HepG2 (cell line): ENCODE results near the gene TMED5. TPM values are rescaled to one million over a fixed set of nuclear protein-coding genes. Genes with fewer than 3 reads are reported as not detected.

Source experiments
- ATAC-seq: fragments of 200-7000 bp; cut with Tn5 transposase; 3 replicates; pipeline ENCODE4 v1.9.1; 2020; ENCODE audit warnings: mild to moderate bottlenecking, moderate library complexity
- BruUV-seq: library from RNA; stranded (reverse); fragments of 400-500 nt; replicated peaks from 2 replicates; lab custom pipeline; 2021; lab: Mats Ljungman, UMichigan
- CTCF ChIA-PET: fragments of 300-600 bp; formaldehyde crosslinking; extraction: SDS; loops from one replicate; lab custom pipeline; 2021; ENCODE audit warnings: low total read pairs, inconsistent platforms, low intra/inter-chr PET ratio; lab: Yijun Ruan, JAX
- POLR2A ChIA-PET: fragments of 350-600 bp; sonication (Branson Sonifier 250); formaldehyde crosslinking; loops from one replicate; lab custom pipeline; 2020; ENCODE audit warnings: antibody characterized with exemption, inconsistent platforms; lab: Yijun Ruan, JAX
- DNase-seq: peaks from one replicate; pipeline ENCODE4 v3.0.0-alpha.2; 2015; ENCODE audit warnings: low spot score
- FAIRE-seq: peaks from 3 replicates; lab custom pipeline; 2011; peaks lifted over from hg19 to GRCh38; lab: Jason Lieb, UNC
- H2AFZ ChIP-seq: one replicate; pipeline ENCODE4 v1.6.1; 2011; ENCODE audit warnings: low read length, inconsistent platforms
- H3K27ac ChIP-seq: fragments of 300-600 bp; 3 replicates; pipeline ENCODE4 v1.8.0; 2011; ENCODE audit warnings: mixed run types, mild to moderate bottlenecking, mixed read lengths, low read length, inconsistent platforms; ENCODE audit not compliant: insufficient read depth; ENCODE audit errors: extremely low read length
- H3K27me3 ChIP-seq, 2 experiments: fragments of 200-600 bp in 1 of 2; 2 replicates in 1 of 2; 3 replicates in 1 of 2; pipeline versions ENCODE4 v1.6.0 to v1.8.0; 2011; ENCODE audit warnings: low read length in 2 of 2, mild to moderate bottlenecking in 2 of 2, moderate library complexity in 2 of 2, inconsistent platforms in 1 of 2; ENCODE audit not compliant: insufficient read depth in 2 of 2, control insufficient read depth in 1 of 2
- H3K36me3 ChIP-seq, 2 experiments: fragments of 200-600 bp in 1 of 2; replicated peaks in 1 of 2; 2 replicates in 1 of 2; 3 replicates in 1 of 2; pipeline versions ENCODE4 v1.5.1 to v1.8.0; 2011; ENCODE audit warnings: low read length in 2 of 2, inconsistent platforms in 1 of 2; ENCODE audit not compliant: insufficient read depth in 2 of 2, control insufficient read depth in 1 of 2
- H3K4me1 ChIP-seq: 2 replicates; pipeline ENCODE4 v1.5.1; 2012; ENCODE audit warnings: low read length, inconsistent platforms; ENCODE audit not compliant: insufficient read depth
- H3K4me2 ChIP-seq: 2 replicates; pipeline ENCODE4 v1.6.0; 2011; ENCODE audit warnings: low read depth, low read length, inconsistent platforms
- H3K4me3 ChIP-seq, 3 experiments: fragments of 200-600 bp in 1 of 3; sonication (generic), shearing (Covaris generic) in 1 of 3; replicated peaks in 1 of 3; 2 replicates each; pipeline ENCODE4 v1.5.1; 2011 to 2016; ENCODE audit warnings: low read length in 3 of 3, inconsistent platforms in 2 of 3, low read depth in 2 of 3, mild to moderate bottlenecking in 2 of 3, control low read depth in 1 of 3, mixed read lengths in 1 of 3; ENCODE audit not compliant: insufficient read depth in 1 of 3
- H3K79me2 ChIP-seq: one replicate; pipeline ENCODE4 v1.6.1; 2011; ENCODE audit warnings: low read length, inconsistent platforms; ENCODE audit not compliant: insufficient read depth
- H3K9ac ChIP-seq: 2 replicates; pipeline ENCODE4 v1.6.0; 2011; ENCODE audit warnings: mild to moderate bottlenecking, low read depth, low read length, inconsistent platforms; ENCODE audit not compliant: insufficient read depth
- H3K9me3 ChIP-seq: 2 replicates; pipeline ENCODE4 v1.5.1; 2012; ENCODE audit warnings: mild to moderate bottlenecking, low read length
- H4K20me1 ChIP-seq: 2 replicates; pipeline ENCODE4 v1.6.0; 2011; ENCODE audit warnings: inconsistent platforms, mild to moderate bottlenecking, low read length, moderate library complexity; ENCODE audit not compliant: insufficient read depth
- CAMTA2 ChIP-seq: sonication (generic); formaldehyde crosslinking; IDR thresholded peaks from 2 replicates; pipeline ENCODE4 v1.4.0; 2020; ENCODE audit warnings: mild to moderate bottlenecking, missing genetic modification reagents, borderline replicate concordance
- CHD2 ChIP-seq: IDR thresholded peaks from 2 replicates; pipeline ENCODE4 v1.6.1; 2011; ENCODE audit warnings: low read depth, low read length, improper control_type of control experiment
- NCOA5 ChIP-seq: sonication (generic); formaldehyde crosslinking; IDR thresholded peaks from 2 replicates; pipeline ENCODE4 v1.4.0; 2020; ENCODE audit warnings: missing genetic modification reagents
- RCOR2 ChIP-seq: IDR thresholded peaks from 2 replicates; pipeline ENCODE4 v1.6.1; 2016; ENCODE audit warnings: missing biosample characterization, missing genetic modification reagents
- ZNF546 ChIP-seq: sonication (generic); formaldehyde crosslinking; conservative IDR thresholded peaks from 2 replicates; pipeline ENCODE4 v1.8.1; 2023; ENCODE audit warnings: mild to moderate bottlenecking, missing genetic modification reagents
- ZNF644 ChIP-seq: IDR thresholded peaks from 2 replicates; pipeline ENCODE4 v1.6.1; 2016; ENCODE audit warnings: low read depth
- ZNF660 ChIP-seq: sonication (generic); formaldehyde crosslinking; IDR thresholded peaks from 2 replicates; pipeline ENCODE4 v1.5.1; 2020; ENCODE audit warnings: mild to moderate bottlenecking, low read depth, missing genetic modification reagents, borderline replicate concordance
- WGBS: methylation state at CpG from one replicate; pipeline ENCODE4 v1.1.6; 2017; ENCODE audit warnings: low lambda C conversion rate; 5-methylcytosine and 5-hydroxymethylcytosine counted together
- in situ Hi-C: cut with HindIII; loops from 2 replicates; pipeline ENCODE4 v1.10.0; 2017; ENCODE audit warnings: low pct_unique_long_range_greater_than_20kb; ENCODE audit not compliant: extremely low pct_ligation_motif_present
- intact Hi-C: fragments of 100-400 bp; cut with micrococcal nuclease; formaldehyde crosslinking; loops from one replicate; pipeline ENCODE4 v1.10.0; 2022; ENCODE audit not compliant: unreplicated experiment
- polyA plus RNA-seq, 8 experiments: library from polyadenylated mRNA; depleted of rRNA in 3 of 8; stranded (reverse) in 7 of 8; unstranded in 1 of 8; fragments of >200 nt; fragmentation: Illumina TruSeq in 4 of 8; extraction: Trizol in 4 of 8; gene quantifications; 2 replicates each; pipeline versions ENCODE4 v1.2.1 to v1.2.3, GENCODE V29; 2011 to 2016; ENCODE audit warnings: low read depth in 4 of 8, missing spikeins in 1 of 8, mixed read lengths in 1 of 8; ENCODE audit not compliant: insufficient read depth in 1 of 8
- total RNA-seq, 5 experiments: library from RNA; depleted of rRNA; stranded (reverse); fragments of >200 nt; fragmentation: Illumina TruSeq; extraction: Trizol; gene quantifications; 2 replicates each; pipeline ENCODE4 v1.2.3, GENCODE V29; 2016; ENCODE audit warnings: low read depth in 1 of 5
- TF ChIP-seq, protein P1 (sequence below): sonication (generic); formaldehyde crosslinking; IDR thresholded peaks from 2 replicates; pipeline ENCODE4 v1.5.0; 2020; ENCODE audit warnings: missing genetic modification reagents
- TF ChIP-seq, protein P2 (sequence below): sonication (generic); formaldehyde crosslinking; IDR thresholded peaks from 2 replicates; pipeline ENCODE4 v1.4.0; 2020; ENCODE audit warnings: missing genetic modification reagents
- TF ChIP-seq, protein P3 (sequence below): sonication (generic); formaldehyde crosslinking; IDR thresholded peaks from one replicate; pipeline ENCODE4 v1.5.1; 2020; ENCODE audit warnings: mild to moderate bottlenecking, missing genetic modification reagents; ENCODE audit errors: not compliant biosample characterization
- TF ChIP-seq, protein P4 (sequence below): sonication (generic); formaldehyde crosslinking; IDR thresholded peaks from 2 replicates; pipeline ENCODE4 v1.4.0; 2020; ENCODE audit warnings: missing genetic modification reagents

The TMED5 gene
- total and polyA plus RNA-seq, 2 of the 13 experiments (the other 11 are each of a cell fraction or from before 2014, with no cell fraction given): 58.1 to 99.0 TPM

DNA sequence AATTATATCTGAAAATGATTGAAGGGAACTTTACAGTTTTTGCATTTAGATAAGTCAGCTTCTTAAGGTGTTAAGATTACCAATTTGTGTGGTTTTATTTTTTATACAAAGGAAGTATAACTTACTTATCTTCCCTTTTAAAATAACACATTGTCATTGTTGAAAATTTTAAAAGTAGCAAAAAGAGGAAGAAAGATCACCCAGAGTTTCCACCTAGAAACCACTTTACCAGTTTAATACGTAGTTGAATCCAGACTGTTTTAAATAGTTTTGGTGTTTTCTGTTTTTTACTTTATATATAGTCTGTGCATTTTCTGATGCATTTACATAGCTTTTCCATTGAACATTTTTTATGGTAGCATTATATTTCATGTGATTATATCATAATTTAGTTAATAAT lies 6.5 kb upstream of the TMED5 start:
- Histone ChIP-seq H3K4me1 (peaks cover 26% of the 10 kb centered on the region), H3K79me2 (peaks cover 17% of the 10 kb centered on the region), H3K27me3 (no peaks in the 10 kb centered on the region), H2AFZ (no peak overlapping the region), H4K20me1 (no peaks in the 10 kb centered on the region), H3K27ac (no peak overlapping the region), H3K9me3 (no peaks in the 10 kb centered on the region), H3K4me2 (no peak overlapping the region), H3K4me3 (no peak overlapping the region), H3K36me3 (no peaks in the 10 kb centered on the region; a peak in 2 of 5 replicates), H3K9ac (no peak overlapping the region)
- CTCF ChIA-PET: no interaction called here
- intact Hi-C loops (no loop called here), in situ Hi-C loops (no loop called here)
- POLR2A ChIA-PET: no interaction called here
- DNase-seq: no peak
- ATAC-seq: no peak
- 98% methylated on average over 1 of the region's 1 CpG for WGBS
- BruUV-seq: no TSS peak
- FAIRE-seq: no peak
- TF ChIP-seq ZNF660 (CRISPR knock-in tag): no peak
- no peak for TF ChIP-seq NCOA5 (CRISPR knock-in tag)
- TF ChIP-seq, protein P1, sequence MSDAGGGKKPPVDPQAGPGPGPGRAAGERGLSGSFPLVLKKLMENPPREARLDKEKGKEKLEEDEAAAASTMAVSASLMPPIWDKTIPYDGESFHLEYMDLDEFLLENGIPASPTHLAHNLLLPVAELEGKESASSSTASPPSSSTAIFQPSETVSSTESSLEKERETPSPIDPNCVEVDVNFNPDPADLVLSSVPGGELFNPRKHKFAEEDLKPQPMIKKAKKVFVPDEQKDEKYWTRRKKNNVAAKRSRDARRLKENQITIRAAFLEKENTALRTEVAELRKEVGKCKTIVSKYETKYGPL (CRISPR knock-in tag): no peak
- TF ChIP-seq ZNF546: no peak
- TF ChIP-seq RCOR2 (CRISPR knock-in tag): no peak
- TF ChIP-seq, protein P2, sequence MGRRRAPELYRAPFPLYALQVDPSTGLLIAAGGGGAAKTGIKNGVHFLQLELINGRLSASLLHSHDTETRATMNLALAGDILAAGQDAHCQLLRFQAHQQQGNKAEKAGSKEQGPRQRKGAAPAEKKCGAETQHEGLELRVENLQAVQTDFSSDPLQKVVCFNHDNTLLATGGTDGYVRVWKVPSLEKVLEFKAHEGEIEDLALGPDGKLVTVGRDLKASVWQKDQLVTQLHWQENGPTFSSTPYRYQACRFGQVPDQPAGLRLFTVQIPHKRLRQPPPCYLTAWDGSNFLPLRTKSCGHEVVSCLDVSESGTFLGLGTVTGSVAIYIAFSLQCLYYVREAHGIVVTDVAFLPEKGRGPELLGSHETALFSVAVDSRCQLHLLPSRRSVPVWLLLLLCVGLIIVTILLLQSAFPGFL: no peak
- no peak for TF ChIP-seq CHD2
- TF ChIP-seq CAMTA2 (CRISPR knock-in tag): no peak
- TF ChIP-seq, protein P3, sequence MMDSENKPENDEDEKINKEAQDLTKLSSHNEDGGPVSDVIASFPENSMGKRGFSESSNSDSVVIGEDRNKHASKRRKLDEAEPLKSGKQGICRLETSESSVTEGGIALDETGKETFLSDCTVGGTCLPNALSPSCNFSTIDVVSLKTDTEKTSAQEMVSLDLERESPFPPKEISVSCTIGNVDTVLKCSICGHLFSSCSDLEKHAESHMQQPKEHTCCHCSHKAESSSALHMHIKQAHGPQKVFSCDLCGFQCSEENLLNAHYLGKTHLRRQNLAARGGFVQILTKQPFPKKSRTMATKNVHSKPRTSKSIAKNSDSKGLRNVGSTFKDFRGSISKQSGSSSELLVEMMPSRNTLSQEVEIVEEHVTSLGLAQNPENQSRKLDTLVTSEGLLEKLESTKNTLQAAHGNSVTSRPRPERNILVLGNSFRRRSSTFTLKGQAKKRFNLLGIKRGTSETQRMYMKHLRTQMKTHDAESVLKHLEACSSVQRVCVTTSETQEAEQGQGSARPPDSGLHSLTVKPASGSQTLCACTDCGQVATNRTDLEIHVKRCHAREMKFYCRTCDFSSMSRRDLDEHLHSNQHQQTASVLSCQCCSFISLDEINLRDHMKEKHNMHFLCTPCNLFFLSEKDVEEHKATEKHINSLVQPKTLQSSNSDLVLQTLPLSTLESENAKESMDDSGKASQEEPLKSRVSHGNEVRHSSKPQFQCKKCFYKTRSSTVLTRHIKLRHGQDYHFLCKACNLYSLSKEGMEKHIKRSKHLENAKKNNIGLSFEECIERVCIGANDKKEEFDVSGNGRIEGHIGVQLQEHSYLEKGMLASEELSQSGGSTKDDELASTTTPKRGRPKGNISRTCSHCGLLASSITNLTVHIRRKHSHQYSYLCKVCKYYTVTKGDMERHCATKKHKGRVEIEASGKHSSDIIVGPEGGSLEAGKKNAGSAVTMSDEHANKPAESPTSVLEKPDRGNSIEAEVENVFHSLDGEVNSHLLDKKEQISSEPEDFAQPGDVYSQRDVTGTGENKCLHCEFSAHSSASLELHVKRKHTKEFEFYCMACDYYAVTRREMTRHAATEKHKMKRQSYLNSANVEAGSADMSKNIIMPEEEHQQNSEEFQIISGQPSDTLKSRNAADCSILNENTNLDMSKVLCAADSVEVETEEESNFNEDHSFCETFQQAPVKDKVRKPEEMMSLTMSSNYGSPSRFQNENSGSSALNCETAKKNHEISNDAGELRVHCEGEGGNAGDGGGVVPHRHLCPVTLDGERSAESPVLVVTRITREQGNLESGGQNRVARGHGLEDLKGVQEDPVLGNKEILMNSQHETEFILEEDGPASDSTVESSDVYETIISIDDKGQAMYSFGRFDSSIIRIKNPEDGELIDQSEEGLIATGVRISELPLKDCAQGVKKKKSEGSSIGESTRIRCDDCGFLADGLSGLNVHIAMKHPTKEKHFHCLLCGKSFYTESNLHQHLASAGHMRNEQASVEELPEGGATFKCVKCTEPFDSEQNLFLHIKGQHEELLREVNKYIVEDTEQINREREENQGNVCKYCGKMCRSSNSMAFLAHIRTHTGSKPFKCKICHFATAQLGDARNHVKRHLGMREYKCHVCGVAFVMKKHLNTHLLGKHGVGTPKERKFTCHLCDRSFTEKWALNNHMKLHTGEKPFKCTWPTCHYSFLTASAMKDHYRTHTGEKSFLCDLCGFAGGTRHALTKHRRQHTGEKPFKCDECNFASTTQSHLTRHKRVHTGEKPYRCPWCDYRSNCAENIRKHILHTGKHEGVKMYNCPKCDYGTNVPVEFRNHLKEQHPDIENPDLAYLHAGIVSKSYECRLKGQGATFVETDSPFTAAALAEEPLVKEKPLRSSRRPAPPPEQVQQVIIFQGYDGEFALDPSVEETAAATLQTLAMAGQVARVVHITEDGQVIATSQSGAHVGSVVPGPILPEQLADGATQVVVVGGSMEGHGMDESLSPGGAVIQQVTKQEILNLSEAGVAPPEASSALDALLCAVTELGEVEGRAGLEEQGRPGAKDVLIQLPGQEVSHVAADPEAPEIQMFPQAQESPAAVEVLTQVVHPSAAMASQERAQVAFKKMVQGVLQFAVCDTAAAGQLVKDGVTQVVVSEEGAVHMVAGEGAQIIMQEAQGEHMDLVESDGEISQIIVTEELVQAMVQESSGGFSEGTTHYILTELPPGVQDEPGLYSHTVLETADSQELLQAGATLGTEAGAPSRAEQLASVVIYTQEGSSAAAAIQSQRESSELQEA: no peak
- TF ChIP-seq, protein P4, sequence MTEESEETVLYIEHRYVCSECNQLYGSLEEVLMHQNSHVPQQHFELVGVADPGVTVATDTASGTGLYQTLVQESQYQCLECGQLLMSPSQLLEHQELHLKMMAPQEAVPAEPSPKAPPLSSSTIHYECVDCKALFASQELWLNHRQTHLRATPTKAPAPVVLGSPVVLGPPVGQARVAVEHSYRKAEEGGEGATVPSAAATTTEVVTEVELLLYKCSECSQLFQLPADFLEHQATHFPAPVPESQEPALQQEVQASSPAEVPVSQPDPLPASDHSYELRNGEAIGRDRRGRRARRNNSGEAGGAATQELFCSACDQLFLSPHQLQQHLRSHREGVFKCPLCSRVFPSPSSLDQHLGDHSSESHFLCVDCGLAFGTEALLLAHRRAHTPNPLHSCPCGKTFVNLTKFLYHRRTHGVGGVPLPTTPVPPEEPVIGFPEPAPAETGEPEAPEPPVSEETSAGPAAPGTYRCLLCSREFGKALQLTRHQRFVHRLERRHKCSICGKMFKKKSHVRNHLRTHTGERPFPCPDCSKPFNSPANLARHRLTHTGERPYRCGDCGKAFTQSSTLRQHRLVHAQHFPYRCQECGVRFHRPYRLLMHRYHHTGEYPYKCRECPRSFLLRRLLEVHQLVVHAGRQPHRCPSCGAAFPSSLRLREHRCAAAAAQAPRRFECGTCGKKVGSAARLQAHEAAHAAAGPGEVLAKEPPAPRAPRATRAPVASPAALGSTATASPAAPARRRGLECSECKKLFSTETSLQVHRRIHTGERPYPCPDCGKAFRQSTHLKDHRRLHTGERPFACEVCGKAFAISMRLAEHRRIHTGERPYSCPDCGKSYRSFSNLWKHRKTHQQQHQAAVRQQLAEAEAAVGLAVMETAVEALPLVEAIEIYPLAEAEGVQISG: no peak
- no peak for TF ChIP-seq ZNF644 (CRISPR knock-in tag)
